Amygdala (tissue), 56 donors: ENCODE data around the gene DDIAS.
"Not testable (repeated sequence)": the region's sequence is repeated elsewhere in the genome, so short reads cannot be mapped to it uniquely, and the experiment has no call there.

Experiments used
- DNase-seq, 56 donors: peaks; one replicate each; lab custom pipeline; 2025; lab: John Stamatoyannopoulos, UW

The DDIAS gene

GRCh38 chr11:82959987-82960778, 58.6 kb downstream of the DDIAS start:
- DNase-seq, result no peak

- no peak for DNase-seq
These were observed 59.2 kb downstream of the DDIAS start for GRCh38 chr11:82960779-82961143.

- DNase-seq, result not testable (repeated sequence)
These were observed 60.5 kb downstream of the DDIAS start for GRCh38 chr11:82962021-82962420.

- DNase-seq, result no peak
These were observed 65.8 kb downstream of the DDIAS start for GRCh38 chr11:82967381-82967780.

- no peak for DNase-seq
These were observed 68.3 kb downstream of the DDIAS start for GRCh38 chr11:82969811-82970210.

- DNase-seq, result not testable (repeated sequence)
These were observed 69.1 kb downstream of the DDIAS start for GRCh38 chr11:82970507-82971083.

- DNase-seq, result not testable (repeated sequence)
These were observed 70.0 kb downstream of the DDIAS start for GRCh38 chr11:82971519-82971946.

GRCh38 chr11:82972103-82972502, 70.6 kb downstream of the DDIAS start:
- no peak for DNase-seq

- DNase-seq, result no peak
These were observed 72.6 kb downstream of the DDIAS start for GRCh38 chr11:82974135-82974534.

GRCh38 chr11:82974851-82975250, 73.3 kb downstream of the DDIAS start:
- no peak for DNase-seq

- DNase-seq, result no peak
These were observed 74.3 kb downstream of the DDIAS start for GRCh38 chr11:82975882-82976281.

GRCh38 chr11:82976786-82977185, 75.2 kb downstream of the DDIAS start:
- DNase-seq, result no peak

GRCh38 chr11:82978422-82979099, 77.0 kb downstream of the DDIAS start:
- DNase-seq, result no peak

GRCh38 chr11:82979824-82980223, 78.3 kb downstream of the DDIAS start:
- DNase-seq, result no peak

GRCh38 chr11:82980292-82980691, 78.8 kb downstream of the DDIAS start:
- DNase-seq, result no peak

- DNase-seq, result no peak
These were observed 79.4 kb downstream of the DDIAS start for GRCh38 chr11:82980947-82981346.

GRCh38 chr11:82981852-82982251, 80.3 kb downstream of the DDIAS start:
- DNase-seq, result no peak
